H1 (cell line): ENCODE data around the gene AHDC1.

ENCODE experiments used
- BRCA1 ChIP-seq: IDR thresholded peaks from 2 replicates; pipeline ENCODE4 v1.6.1; 2012; ENCODE audit warnings: low read depth, low read length, improper control_type of control experiment
- CEBPB ChIP-seq: IDR thresholded peaks from 2 replicates; pipeline ENCODE4 v1.6.1; 2012; ENCODE audit warnings: low read depth, low read length
- EP300 ChIP-seq, 2 experiments: IDR thresholded peaks; 1 replicate in 1 of 2; 2 replicates in 1 of 2; pipeline ENCODE4 v1.6.1; 2011 to 2012; ENCODE audit warnings: low read depth in 2 of 2, low read length in 2 of 2, mild to moderate bottlenecking in 2 of 2, borderline replicate concordance in 1 of 2, inconsistent platforms in 1 of 2, moderate library complexity in 1 of 2
- HDAC6 ChIP-seq: IDR thresholded peaks from one replicate; pipeline ENCODE4 v1.7.1; 2012; ENCODE audit warnings: low read depth, mild to moderate bottlenecking, inconsistent platforms, low read length, moderate library complexity
- JUN ChIP-seq: IDR thresholded peaks from 2 replicates; pipeline ENCODE4 v1.6.1; 2011; ENCODE audit warnings: low read depth, mild to moderate bottlenecking, improper control_type of control experiment, low read length
- JUND ChIP-seq: IDR thresholded peaks from 2 replicates; pipeline ENCODE4 v1.6.1; 2011; ENCODE audit warnings: mild to moderate bottlenecking, improper control_type of control experiment, low read length
- KDM4A ChIP-seq: IDR thresholded peaks from one replicate; pipeline ENCODE4 v1.7.1; 2012; ENCODE audit warnings: low read depth, mild to moderate bottlenecking, moderate library complexity, low read length, inconsistent platforms; ENCODE audit not compliant: severe bottlenecking
- POLR2A ChIP-seq, 2 experiments: IDR thresholded peaks; 1 replicate in 1 of 2; 2 replicates in 1 of 2; pipeline ENCODE4 v1.6.1; 2011; ENCODE audit warnings: low read depth in 2 of 2, low read length in 2 of 2, mild to moderate bottlenecking in 2 of 2; ENCODE audit errors: control extremely low read depth in 1 of 2
- POLR2AphosphoS5 ChIP-seq: IDR thresholded peaks from 2 replicates; pipeline ENCODE4 v1.6.1; 2011; ENCODE audit warnings: low read depth, low read length
- SRF ChIP-seq: IDR thresholded peaks from 2 replicates; pipeline ENCODE4 v1.6.1; 2011; ENCODE audit warnings: mild to moderate bottlenecking, low read depth, low read length, moderate library complexity
- SUZ12 ChIP-seq: fragments of 200-600 bp; sonication (generic); IDR thresholded peaks from 2 replicates; pipeline ENCODE4 v1.6.1; 2012; ENCODE audit warnings: mild to moderate bottlenecking, inconsistent platforms, low read length, moderate library complexity, mixed read lengths
- TEAD4 ChIP-seq: IDR thresholded peaks from 2 replicates; pipeline ENCODE4 v1.6.1; 2012; ENCODE audit warnings: low read depth, low read length, inconsistent platforms, mixed read lengths
- ZNF274 ChIP-seq: IDR thresholded peaks from 2 replicates; pipeline ENCODE4 v1.7.0; 2012; ENCODE audit warnings: low read length, borderline replicate concordance; ENCODE audit errors: extremely low read depth
- TF ChIP-seq, protein P1 (sequence below), 3 experiments: IDR thresholded peaks; 1 replicate in 2 of 3; 2 replicates in 1 of 3; pipeline versions ENCODE4 v1.5.1 to v1.6.1; 2011; ENCODE audit warnings: low read length in 3 of 3, mild to moderate bottlenecking in 3 of 3, inconsistent platforms in 2 of 3, low read depth in 1 of 3, moderate library complexity in 1 of 3; ENCODE audit not compliant: insufficient read depth in 1 of 3; ENCODE audit errors: control extremely low read depth in 1 of 3

DNA sequence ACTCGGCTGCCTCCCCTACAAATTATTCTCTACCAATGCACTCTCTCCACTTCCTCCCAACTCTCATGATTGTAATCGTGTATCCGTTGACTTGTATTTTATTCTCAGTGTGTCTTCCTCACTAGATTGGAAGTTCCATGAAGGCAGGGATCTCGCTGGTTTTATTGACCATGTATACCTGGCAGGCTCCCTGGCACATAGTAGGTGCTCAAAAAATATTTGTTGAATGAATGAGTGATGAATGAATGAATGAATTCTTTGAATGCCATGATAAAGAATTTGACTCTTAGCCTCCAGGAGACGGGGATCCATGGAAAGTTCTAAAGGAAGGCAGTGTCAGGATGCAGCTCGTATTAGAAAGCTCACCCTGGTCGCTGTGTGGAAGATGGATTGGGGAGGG, 85.1 kb downstream of the AHDC1 start:
- no peak for TF ChIP-seq BRCA1
- TF ChIP-seq POLR2A (IDR thresholded peaks at IDR 0.05; ENCODE audit: control extremely low read depth in 1 of 2, low read depth in 2 of 2, low read length in 2 of 2): no peak
- no peak for TF ChIP-seq JUND
- TF ChIP-seq, protein P1, sequence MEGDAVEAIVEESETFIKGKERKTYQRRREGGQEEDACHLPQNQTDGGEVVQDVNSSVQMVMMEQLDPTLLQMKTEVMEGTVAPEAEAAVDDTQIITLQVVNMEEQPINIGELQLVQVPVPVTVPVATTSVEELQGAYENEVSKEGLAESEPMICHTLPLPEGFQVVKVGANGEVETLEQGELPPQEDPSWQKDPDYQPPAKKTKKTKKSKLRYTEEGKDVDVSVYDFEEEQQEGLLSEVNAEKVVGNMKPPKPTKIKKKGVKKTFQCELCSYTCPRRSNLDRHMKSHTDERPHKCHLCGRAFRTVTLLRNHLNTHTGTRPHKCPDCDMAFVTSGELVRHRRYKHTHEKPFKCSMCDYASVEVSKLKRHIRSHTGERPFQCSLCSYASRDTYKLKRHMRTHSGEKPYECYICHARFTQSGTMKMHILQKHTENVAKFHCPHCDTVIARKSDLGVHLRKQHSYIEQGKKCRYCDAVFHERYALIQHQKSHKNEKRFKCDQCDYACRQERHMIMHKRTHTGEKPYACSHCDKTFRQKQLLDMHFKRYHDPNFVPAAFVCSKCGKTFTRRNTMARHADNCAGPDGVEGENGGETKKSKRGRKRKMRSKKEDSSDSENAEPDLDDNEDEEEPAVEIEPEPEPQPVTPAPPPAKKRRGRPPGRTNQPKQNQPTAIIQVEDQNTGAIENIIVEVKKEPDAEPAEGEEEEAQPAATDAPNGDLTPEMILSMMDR (IDR thresholded peaks at IDR 0.05; ENCODE audit: control extremely low read depth in 1 of 3, insufficient read depth in 1 of 3, low read depth in 1 of 3, low read length in 3 of 3): no peak
- TF ChIP-seq HDAC6: no peak
- no peak for TF ChIP-seq KDM4A
- no peak for TF ChIP-seq ZNF274
- TF ChIP-seq POLR2AphosphoS5: no peak
- TF ChIP-seq JUN: no peak
- no peak for TF ChIP-seq CEBPB
- no peak for TF ChIP-seq SRF
- no peak for TF ChIP-seq TEAD4
- no peak for TF ChIP-seq SUZ12
- no peak for TF ChIP-seq EP300 (IDR thresholded peaks at IDR 0.05; ENCODE audit: borderline replicate concordance in 1 of 2, low read depth in 2 of 2, low read length in 2 of 2)
